Measurements from ENCODE around the gene CFAP46.
A peak's percentile ranks its signal among the peaks of the same experiment; 100 is the strongest.

The CFAP46 gene

GRCh38 chr10:132788831-132789219, 153.5 kb downstream of the CFAP46 start:
- TF ChIP-seq, protein P1, sequence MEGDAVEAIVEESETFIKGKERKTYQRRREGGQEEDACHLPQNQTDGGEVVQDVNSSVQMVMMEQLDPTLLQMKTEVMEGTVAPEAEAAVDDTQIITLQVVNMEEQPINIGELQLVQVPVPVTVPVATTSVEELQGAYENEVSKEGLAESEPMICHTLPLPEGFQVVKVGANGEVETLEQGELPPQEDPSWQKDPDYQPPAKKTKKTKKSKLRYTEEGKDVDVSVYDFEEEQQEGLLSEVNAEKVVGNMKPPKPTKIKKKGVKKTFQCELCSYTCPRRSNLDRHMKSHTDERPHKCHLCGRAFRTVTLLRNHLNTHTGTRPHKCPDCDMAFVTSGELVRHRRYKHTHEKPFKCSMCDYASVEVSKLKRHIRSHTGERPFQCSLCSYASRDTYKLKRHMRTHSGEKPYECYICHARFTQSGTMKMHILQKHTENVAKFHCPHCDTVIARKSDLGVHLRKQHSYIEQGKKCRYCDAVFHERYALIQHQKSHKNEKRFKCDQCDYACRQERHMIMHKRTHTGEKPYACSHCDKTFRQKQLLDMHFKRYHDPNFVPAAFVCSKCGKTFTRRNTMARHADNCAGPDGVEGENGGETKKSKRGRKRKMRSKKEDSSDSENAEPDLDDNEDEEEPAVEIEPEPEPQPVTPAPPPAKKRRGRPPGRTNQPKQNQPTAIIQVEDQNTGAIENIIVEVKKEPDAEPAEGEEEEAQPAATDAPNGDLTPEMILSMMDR (IDR thresholded peaks at IDR 0.05): no peak
- Histone ChIP-seq H3K27ac (no peak overlapping the region), H3K4me3 (no peak overlapping the region)
- no peak for DNase-seq (ENCODE audit: low spot score)

DNA sequence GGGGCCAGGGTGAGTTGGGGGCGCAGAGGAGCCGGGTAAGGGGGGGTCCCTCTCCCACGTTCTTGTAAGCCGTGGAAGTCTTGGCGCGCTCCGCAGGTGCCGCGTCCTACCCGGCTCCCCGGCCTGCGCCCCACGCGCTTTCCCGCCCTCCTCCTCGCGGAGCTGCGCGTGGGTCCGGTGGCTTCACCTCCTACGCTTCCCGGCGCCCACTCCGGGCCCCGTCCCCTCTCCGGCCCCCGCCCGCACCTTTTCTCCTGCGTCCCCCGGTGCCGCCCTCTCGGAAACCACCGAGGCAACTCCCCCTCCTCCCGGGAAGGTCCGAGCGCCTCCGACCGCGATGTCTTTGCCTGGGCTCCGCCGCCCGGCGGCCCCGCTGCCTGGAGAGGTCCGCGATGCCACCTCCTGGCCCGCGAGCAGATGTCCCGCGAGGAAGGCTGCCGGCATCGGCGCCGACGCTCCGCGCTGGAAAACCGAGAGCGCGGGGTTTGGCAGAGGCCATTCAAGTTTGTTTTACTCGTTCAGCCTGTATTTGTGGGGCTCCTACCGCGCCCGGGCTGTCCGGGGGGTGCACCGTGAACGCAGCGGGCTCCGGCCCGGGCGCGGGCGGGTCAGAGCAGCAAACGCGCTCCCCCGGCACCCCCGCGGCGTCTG, 154.1 kb downstream of the CFAP46 start:
- DNase-seq (ENCODE audit: low spot score): no peak
- H3K27ac ChIP-seq: no peak overlapping the region
- H3K4me3 ChIP-seq: no peak overlapping the region
- TF ChIP-seq, protein P1 (IDR thresholded peaks at IDR 0.05): no peak

DNA sequence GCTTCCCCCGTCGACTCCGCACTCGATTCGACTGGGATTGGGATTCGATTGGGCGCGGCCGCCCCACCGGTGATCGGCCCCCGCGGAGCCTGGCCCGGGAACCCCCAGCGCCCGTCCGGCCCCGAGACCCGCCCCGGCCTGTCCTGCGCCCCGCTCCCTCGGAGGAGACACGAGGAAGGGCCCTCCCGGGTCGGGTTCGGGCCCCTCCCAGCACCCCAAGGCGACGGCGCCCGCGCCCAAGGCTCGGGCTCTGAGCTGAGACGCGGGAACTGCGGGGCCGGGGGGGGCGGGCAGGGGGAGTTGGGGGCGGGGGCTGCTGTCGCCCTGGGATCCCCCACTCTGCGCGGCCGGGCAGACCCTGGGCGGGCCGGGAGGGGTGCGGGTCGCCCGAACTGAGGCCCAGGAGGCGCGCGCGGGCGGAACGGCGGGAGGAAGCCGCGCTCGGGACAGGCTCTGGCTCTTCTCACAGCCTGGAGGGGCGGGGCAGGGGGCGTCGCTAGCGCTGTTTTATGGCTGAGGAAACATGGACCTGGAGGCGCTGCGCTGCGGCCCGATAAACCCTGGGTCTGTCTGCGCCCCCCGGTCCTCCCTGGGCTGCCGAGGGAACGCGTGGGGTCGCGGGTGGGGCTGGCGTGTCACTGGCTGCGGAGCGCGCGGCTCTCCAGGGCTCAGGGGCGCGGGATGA, 154.7 kb downstream of the CFAP46 start:
- no peak for DNase-seq (ENCODE audit: low spot score)
- H3K4me3 ChIP-seq: peak overlapping the region; percentile 53
- TF ChIP-seq, protein P1 (IDR thresholded peaks at IDR 0.05): no peak
- no peak overlapping the region for H3K27ac ChIP-seq

GRCh38 chr10:132786884-132787494, 155.4 kb downstream of the CFAP46 start:
- no peak for DNase-seq (ENCODE audit: low spot score)
- Histone ChIP-seq H3K4me3 (peak overlapping the region; percentile 53), H3K27ac (no peak overlapping the region)
- TF ChIP-seq, protein P1 (IDR thresholded peaks at IDR 0.05): no peak

DNA sequence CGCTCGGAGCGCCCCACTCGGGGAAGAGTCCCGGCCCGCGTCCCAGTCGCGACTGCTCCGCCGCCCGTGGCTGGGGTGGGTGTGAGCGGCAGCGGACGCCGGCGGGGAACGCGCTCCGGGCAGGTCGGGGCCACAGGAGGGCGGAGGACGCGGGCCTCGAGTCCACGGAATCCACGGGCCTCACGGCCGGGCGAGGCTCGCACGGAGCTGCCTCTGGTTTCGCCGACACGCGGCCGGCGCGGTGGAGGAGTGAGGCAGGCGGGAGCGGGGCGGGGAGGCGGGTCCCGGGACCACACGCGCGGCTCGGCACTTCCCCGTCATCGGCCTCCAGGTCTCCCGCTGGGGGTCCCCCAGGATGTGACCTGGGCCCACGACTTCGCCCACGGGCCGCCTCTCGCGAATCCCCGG, 155.9 kb downstream of the CFAP46 start:
- TF ChIP-seq, protein P1 (IDR thresholded peaks at IDR 0.05): no peak
- Histone ChIP-seq H3K4me3 (peak overlapping the region; percentile 53), H3K27ac (no peak overlapping the region)
- no peak for DNase-seq (ENCODE audit: low spot score)

GRCh38 chr10:132785723-132786475, 156.5 kb downstream of the CFAP46 start, which contains the start of gene NKX6-2:
TSS of gene NKX6-2 (minus strand) at chr10:132786147. CDS start at chr10:132785948, 199 bp downstream.
- Histone ChIP-seq H3K27ac (no peak within 1 kb of the TSS), H3K4me3 (peak within 1 kb of the TSS; percentile 53)
- DNase-seq (ENCODE audit: low spot score): no peak
- TF ChIP-seq, protein P1 (IDR thresholded peaks at IDR 0.05): no peak

Data from coronary artery (tissue), 2 donors.